ENCODE results near the gene SUSD4.

GRCh38 chr1:223207293-223208066 is 156.5 kb downstream of the SUSD4 start:
- no peak for TF ChIP-seq CTCF (IDR thresholded peaks at IDR 0.05)
- no peak for TF ChIP-seq EZH2 (IDR thresholded peaks at IDR 0.05)
- no peak for TF ChIP-seq EZH2phosphoT487 (IDR thresholded peaks at IDR 0.05)
